SK-N-SH (cell line): ENCODE data around the gene NUDT16. TPM values are rescaled to one million over a fixed set of nuclear protein-coding genes. Genes with fewer than 3 reads are reported as not detected.

Experiments used
- CTCF ChIA-PET: fragments of 300-600, 350-600 bp; formaldehyde crosslinking; extraction: SDS; loops from one replicate; lab custom pipeline; 2021; lab: Yijun Ruan, JAX
- POLR2A ChIA-PET: fragments of 350-600 bp; sonication (Branson Sonifier 250); formaldehyde crosslinking; extraction: SDS; loops from one replicate; lab custom pipeline; 2020; ENCODE audit warnings: antibody characterized with exemption, inconsistent platforms; lab: Yijun Ruan, JAX
- DNase-seq: peaks from one replicate; pipeline ENCODE4 v3.0.0; 2012
- H2AFZ ChIP-seq: fragments of 200-600 bp; sonication (generic); 2 replicates; pipeline ENCODE4 v1.8.1; 2016; ENCODE audit warnings: antibody characterized with exemption, mild to moderate bottlenecking, low read depth
- H3F3A ChIP-seq: fragments of 200-600 bp; sonication (generic); replicated peaks from 2 replicates; pipeline ENCODE3; 2016; ENCODE audit warnings: antibody characterized with exemption, mild to moderate bottlenecking; ENCODE audit not compliant: insufficient read depth
- H3K27ac ChIP-seq, 2 experiments: fragments of 200-500 bp in 1 of 2; fragments of 200-600 bp in 1 of 2; sonication (Bioruptor generic) in 1 of 2; sonication (generic), shearing (Covaris generic) in 1 of 2; 2 replicates each; pipeline versions ENCODE4 v1.5.1 to v1.6.1; 2014 to 2016; ENCODE audit warnings: low read depth in 2 of 2, inconsistent platforms in 1 of 2, low read length in 1 of 2, mild to moderate bottlenecking in 1 of 2, mixed read lengths in 1 of 2
- H3K27me3 ChIP-seq: fragments of 200-600 bp; sonication (generic), shearing (Covaris generic); 2 replicates; pipeline ENCODE4 v1.6.1; 2016; ENCODE audit warnings: mixed run types; ENCODE audit not compliant: insufficient read depth
- H3K36me3 ChIP-seq, 2 experiments: fragments of 200-500 bp in 1 of 2; fragments of 200-600 bp in 1 of 2; sonication (Bioruptor generic) in 1 of 2; sonication (generic) in 1 of 2; replicated peaks in 1 of 2; 2 replicates each; pipeline versions ENCODE3 to v1.5.1; 2014 to 2016; ENCODE audit warnings: low read length in 1 of 2, mild to moderate bottlenecking in 1 of 2; ENCODE audit not compliant: insufficient read depth in 2 of 2, control insufficient read depth in 1 of 2
- H3K4me1 ChIP-seq, 2 experiments: fragments of 200-500 bp in 1 of 2; fragments of 200-600 bp in 1 of 2; sonication (Bioruptor generic) in 1 of 2; sonication (generic), shearing (Covaris generic) in 1 of 2; 2 replicates each; pipeline versions ENCODE4 v1.5.1 to v1.6.1; 2014 to 2016; ENCODE audit warnings: low read depth in 1 of 2, low read length in 1 of 2, mixed run types in 1 of 2; ENCODE audit not compliant: insufficient read depth in 2 of 2, control insufficient read depth in 1 of 2
- H3K4me2 ChIP-seq: fragments of 200-600 bp; sonication (generic), shearing (Covaris generic); 2 replicates; pipeline ENCODE4 v1.6.1; 2017; ENCODE audit warnings: mixed run types
- H3K4me3 ChIP-seq, 2 experiments: fragments of 200-500 bp in 1 of 2; fragments of 200-600 bp in 1 of 2; sonication (Bioruptor generic) in 1 of 2; sonication (generic), shearing (Covaris generic) in 1 of 2; 2 replicates each; pipeline versions ENCODE4 v1.5.1 to v1.8.1; 2014 to 2016; ENCODE audit warnings: low read depth in 2 of 2, inconsistent platforms in 1 of 2, low read length in 1 of 2, mild to moderate bottlenecking in 1 of 2, mixed read lengths in 1 of 2, moderate library complexity in 1 of 2
- H3K79me2 ChIP-seq: fragments of 200-600 bp; sonication (generic); 2 replicates; pipeline ENCODE4 v1.8.1; 2017; ENCODE audit warnings: mild to moderate bottlenecking; ENCODE audit not compliant: insufficient read depth
- H3K9ac ChIP-seq: fragments of 200-600 bp; sonication (generic); 2 replicates; pipeline ENCODE4 v1.6.1; 2017; ENCODE audit warnings: mixed run types
- H3K9me2 ChIP-seq: fragments of 200-600 bp; sonication (generic); 2 replicates; pipeline ENCODE4 v1.6.1; 2017; ENCODE audit warnings: mixed run types
- H3K9me3 ChIP-seq: fragments of 200-600 bp; sonication (generic); 2 replicates; pipeline ENCODE4 v1.6.1; 2017; ENCODE audit warnings: mixed run types, mild to moderate bottlenecking, moderate library complexity
- H4K20me1 ChIP-seq: fragments of 200-600 bp; sonication (generic); 2 replicates; pipeline ENCODE4 v1.6.1; 2017; ENCODE audit warnings: mild to moderate bottlenecking, mixed run types; ENCODE audit not compliant: insufficient read depth
- CHD2 ChIP-seq: fragments of 150-350 bp; IDR thresholded peaks from 2 replicates; pipeline ENCODE4 v1.6.1; 2018; ENCODE audit warnings: low read length; ENCODE audit not compliant: partially characterized antibody
- EP300 ChIP-seq, 2 experiments: IDR thresholded peaks; 2 replicates each; pipeline versions ENCODE4 v1.4.0 to v1.6.1; 2012; ENCODE audit warnings: borderline replicate concordance in 1 of 2, low read depth in 1 of 2, low read length in 1 of 2
- EZH2phosphoT487 ChIP-seq: fragments of 200-600 bp; sonication (generic); IDR thresholded peaks from 2 replicates; pipeline ENCODE4 v1.6.1; 2017; ENCODE audit warnings: low read depth, mixed run types, mild to moderate bottlenecking, antibody characterized with exemption, moderate library complexity, borderline replicate concordance
- FOSL2 ChIP-seq: IDR thresholded peaks from 2 replicates; pipeline ENCODE4 v1.4.0; 2012; ENCODE audit warnings: low read depth, mild to moderate bottlenecking, moderate library complexity, borderline replicate concordance
- FOXM1 ChIP-seq: IDR thresholded peaks from 2 replicates; pipeline ENCODE4 v1.4.0; 2012; ENCODE audit warnings: low read depth, mild to moderate bottlenecking
- GABPA ChIP-seq: IDR thresholded peaks from 2 replicates; pipeline ENCODE4 v1.4.0; 2012; ENCODE audit warnings: low read depth, mild to moderate bottlenecking
- GATA2 ChIP-seq: sonication (generic); formaldehyde crosslinking; IDR thresholded peaks from 2 replicates; pipeline ENCODE4 v1.5.0; 2020; ENCODE audit warnings: mild to moderate bottlenecking, missing genetic modification reagents
- IRF3 ChIP-seq: fragments of 150-350 bp; IDR thresholded peaks from 2 replicates; pipeline ENCODE4 v1.6.1; 2016; ENCODE audit warnings: mild to moderate bottlenecking, low read depth, low read length
- MAX ChIP-seq: IDR thresholded peaks from 2 replicates; pipeline ENCODE4 v1.4.0; 2012; ENCODE audit warnings: low read depth
- NFIC ChIP-seq: IDR thresholded peaks from 2 replicates; pipeline ENCODE4 v1.4.0; 2012; ENCODE audit warnings: borderline replicate concordance
- PBX3 ChIP-seq: IDR thresholded peaks from 2 replicates; pipeline ENCODE4; 2012
- RCOR1 ChIP-seq: fragments of 150-350 bp; IDR thresholded peaks from 2 replicates; pipeline ENCODE4 v1.6.1; 2017; ENCODE audit warnings: antibody characterized with exemption, low read length
- RFX5 ChIP-seq: IDR thresholded peaks from 2 replicates; pipeline ENCODE4 v1.6.1; 2012; ENCODE audit warnings: mild to moderate bottlenecking, improper control_type of control experiment, low read length
- SMC3 ChIP-seq: IDR thresholded peaks from 2 replicates; pipeline ENCODE4 v1.6.1; 2012; ENCODE audit warnings: low read depth, low read length, improper control_type of control experiment
- TCF12 ChIP-seq: IDR thresholded peaks from 2 replicates; pipeline ENCODE4 v1.4.0; 2012
- TEAD4 ChIP-seq: IDR thresholded peaks from 2 replicates; pipeline ENCODE4 v1.4.0; 2012; ENCODE audit warnings: mild to moderate bottlenecking, borderline replicate concordance; ENCODE audit not compliant: insufficient read depth
- USF1 ChIP-seq: IDR thresholded peaks from 2 replicates; pipeline ENCODE4 v1.4.0; 2012; ENCODE audit warnings: low read depth, borderline replicate concordance
- USF2 ChIP-seq: fragments of 150-350 bp; IDR thresholded peaks from 2 replicates; pipeline ENCODE4 v1.6.1; 2017; ENCODE audit warnings: antibody characterized with exemption, low read length, low read depth, borderline replicate concordance
- YY1 ChIP-seq: IDR thresholded peaks from 2 replicates; pipeline ENCODE4 v1.4.0; 2012; ENCODE audit warnings: low read depth, mild to moderate bottlenecking
- WGBS: methylation state at CpG from one replicate; pipeline ENCODE4 v1.1.6; 2017; ENCODE audit warnings: low lambda C conversion rate; 5-methylcytosine and 5-hydroxymethylcytosine counted together
- polyA plus RNA-seq, 3 experiments: library from polyadenylated mRNA; depleted of rRNA; stranded (reverse); fragments of >200 nt; gene quantifications; 2 replicates each; pipeline ENCODE4 v1.2.3, GENCODE V29; 2012

NUDT16 gene
- polyA plus RNA-seq, 1 of the 3 experiments (the other 2 are of a cell fraction) = 8.2 TPM

GRCh38 chr3:131386429-131387165, 5.0 kb downstream of the NUDT16 start:
- Histone ChIP-seq H3K4me3 (no peak overlapping the region), H3K9me3 (no peaks in the 10 kb centered on the region), H3K9ac (no peak overlapping the region), H3F3A (no peaks in the 10 kb centered on the region), H3K4me1 (peaks cover 0 to 12% of the 10 kb centered on the region in 2 experiments; a peak in 2 of 4 replicates), H3K36me3 (peaks cover 16 to 17% of the 10 kb centered on the region in 2 experiments), H3K9me2 (no peaks in the 10 kb centered on the region), H3K4me2 (no peak overlapping the region), H4K20me1 (no peaks in the 10 kb centered on the region), H2AFZ (no peak overlapping the region), H3K27me3 (no peaks in the 10 kb centered on the region), H3K27ac (no peak overlapping the region), H3K79me2 (peaks cover 14% of the 10 kb centered on the region; the same call in 1 of the 2 replicates)
- ChIA-PET POLR2A (interaction anchor here (0.6 kb wide), 1 partner anchor 345 kb away, joined by 3 read pairs; no protein-coding TSS in a partner anchor), CTCF (interaction anchor here (1.2 kb wide), 1 partner anchor 10 kb away, joined by 3 read pairs; no protein-coding TSS in a partner anchor)
- no peak for TF ChIP-seq NFIC
- TF ChIP-seq EP300 (IDR thresholded peaks at IDR 0.05; ENCODE audit: borderline replicate concordance in 1 of 2, low read depth in 1 of 2, low read length in 1 of 2) = no peak
- TF ChIP-seq CHD2 = no peak
- TF ChIP-seq SMC3 = no peak
- TF ChIP-seq MAX = no peak
- no peak for TF ChIP-seq GABPA
- TF ChIP-seq RCOR1 = no peak
- no peak for TF ChIP-seq RFX5
- no peak for TF ChIP-seq IRF3
- TF ChIP-seq YY1 = no peak
- no peak for TF ChIP-seq USF2
- 83% methylated on average over 6 of the region's 6 CpGs for WGBS
- DNase-seq = no peak

GRCh38 chr3:131387796-131388489, 6.4 kb downstream of the NUDT16 start:
- no peak for DNase-seq
- Histone ChIP-seq H3K4me3 (no peak overlapping the region), H3K9me3 (no peaks in the 10 kb centered on the region), H3K9ac (no peak overlapping the region), H4K20me1 (no peaks in the 10 kb centered on the region), H3K27ac (no peak overlapping the region), H3K4me1 (peaks cover 0 to 2% of the 10 kb centered on the region in 2 experiments; a peak in 2 of 4 replicates), H3K4me2 (no peak overlapping the region), H2AFZ (no peak overlapping the region), H3K27me3 (no peaks in the 10 kb centered on the region), H3K36me3 (peaks cover 16 to 17% of the 10 kb centered on the region in 2 experiments), H3K79me2 (peaks cover 3% of the 10 kb centered on the region; the same call in 1 of the 2 replicates), H3F3A (no peaks in the 10 kb centered on the region), H3K9me2 (no peaks in the 10 kb centered on the region)
- WGBS = 96% methylated on average over 1 of the region's 1 CpG
- ChIA-PET CTCF (interaction anchor here (1.2 kb wide), 1 partner anchor 9 kb away, joined by 3 read pairs; no protein-coding TSS in a partner anchor), POLR2A (no interaction called here)
- TF ChIP-seq TEAD4 = no peak
- no peak for TF ChIP-seq YY1
- no peak for TF ChIP-seq PBX3
- TF ChIP-seq IRF3 = no peak
- TF ChIP-seq GATA2 (CRISPR knock-in tag) = no peak
- no peak for TF ChIP-seq TCF12
- no peak for TF ChIP-seq FOSL2
- no peak for TF ChIP-seq SMC3
- TF ChIP-seq MAX = no peak
- no peak for TF ChIP-seq EZH2phosphoT487
- no peak for TF ChIP-seq USF1
- no peak for TF ChIP-seq FOXM1
